ENCODE measurements around the gene COPZ1.

The COPZ1 gene

DNA sequence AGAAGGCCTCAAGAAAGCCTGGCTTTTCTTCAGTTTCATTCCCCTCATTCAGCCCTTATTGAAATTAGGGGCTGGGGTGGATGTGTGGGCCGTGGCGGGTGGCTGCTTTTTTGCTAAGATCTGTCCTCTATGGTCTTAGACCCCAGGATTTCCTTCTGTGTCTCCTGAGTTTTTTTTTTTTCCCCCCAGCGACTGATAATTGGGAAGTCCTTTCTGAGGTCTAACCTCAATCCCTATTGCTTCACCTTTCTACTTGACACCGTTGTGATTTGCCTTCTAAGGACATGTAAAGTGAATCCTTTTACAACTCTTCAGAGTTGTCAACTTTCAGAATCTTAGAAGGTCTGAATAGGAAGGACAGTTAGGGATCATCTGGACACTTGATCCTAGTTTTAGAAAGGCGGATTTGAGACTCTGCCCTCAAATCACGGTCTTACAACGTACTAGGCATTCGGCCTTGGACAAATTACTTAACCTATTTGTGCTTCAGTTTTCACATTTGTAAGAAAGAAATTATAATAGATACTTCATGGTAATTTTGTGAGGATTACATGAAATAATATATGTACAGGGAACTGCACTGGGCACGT lies 34.9 kb downstream of the COPZ1 start:
- no peak for DNase-seq

- DNase-seq, result no peak
These were observed 36.0 kb downstream of the COPZ1 start for GRCh38 chr12:54360717-54361456.

GRCh38 chr12:54363047-54363446 lies 38.1 kb downstream of the COPZ1 start:
- DNase-seq, result no peak

- DNase-seq, result no peak
These were observed 38.7 kb downstream of the COPZ1 start for GRCh38 chr12:54363618-54364017.

GRCh38 chr12:54364413-54364812 lies 39.5 kb downstream of the COPZ1 start, which contains the start of gene GPR84:
Gene GPR84 (minus strand): TSS chr12:54364486. CDS start chr12:54363851, 635 bp downstream.
- peak; percentile 85 for DNase-seq

DNA sequence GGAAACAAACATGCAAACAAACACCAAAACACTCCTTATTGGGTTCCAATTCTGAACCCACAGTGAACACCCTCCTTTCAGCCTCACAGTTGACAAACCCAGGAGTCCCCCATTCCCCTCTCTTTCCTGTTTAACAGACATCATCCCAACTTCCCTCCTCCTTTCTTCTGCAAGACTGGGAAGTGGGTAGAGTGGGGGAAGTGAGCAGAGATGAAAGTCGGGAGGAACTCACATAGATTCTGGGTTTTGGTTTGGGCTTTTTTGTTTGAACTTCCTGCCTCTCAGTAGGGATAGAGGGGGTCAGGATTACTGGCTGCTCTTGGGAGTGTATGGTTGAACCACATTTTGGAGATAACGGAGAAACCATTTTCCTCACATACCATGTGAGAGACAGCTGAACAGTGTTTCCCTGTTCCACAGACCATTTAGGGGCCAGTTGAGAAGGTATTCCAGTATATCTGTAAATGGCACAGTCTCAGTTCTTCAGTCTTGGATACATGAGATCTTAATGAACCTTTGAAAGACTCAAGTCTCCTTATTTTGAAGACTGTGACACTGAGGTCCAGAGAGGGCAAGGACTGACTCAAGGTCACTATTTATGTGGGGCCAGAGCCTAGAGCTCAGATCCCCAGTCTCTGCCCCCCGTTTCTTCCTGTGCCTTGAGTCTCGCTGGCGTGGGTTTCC lies 43.2 kb downstream of the COPZ1 start:
- DNase-seq, result no peak

DNA sequence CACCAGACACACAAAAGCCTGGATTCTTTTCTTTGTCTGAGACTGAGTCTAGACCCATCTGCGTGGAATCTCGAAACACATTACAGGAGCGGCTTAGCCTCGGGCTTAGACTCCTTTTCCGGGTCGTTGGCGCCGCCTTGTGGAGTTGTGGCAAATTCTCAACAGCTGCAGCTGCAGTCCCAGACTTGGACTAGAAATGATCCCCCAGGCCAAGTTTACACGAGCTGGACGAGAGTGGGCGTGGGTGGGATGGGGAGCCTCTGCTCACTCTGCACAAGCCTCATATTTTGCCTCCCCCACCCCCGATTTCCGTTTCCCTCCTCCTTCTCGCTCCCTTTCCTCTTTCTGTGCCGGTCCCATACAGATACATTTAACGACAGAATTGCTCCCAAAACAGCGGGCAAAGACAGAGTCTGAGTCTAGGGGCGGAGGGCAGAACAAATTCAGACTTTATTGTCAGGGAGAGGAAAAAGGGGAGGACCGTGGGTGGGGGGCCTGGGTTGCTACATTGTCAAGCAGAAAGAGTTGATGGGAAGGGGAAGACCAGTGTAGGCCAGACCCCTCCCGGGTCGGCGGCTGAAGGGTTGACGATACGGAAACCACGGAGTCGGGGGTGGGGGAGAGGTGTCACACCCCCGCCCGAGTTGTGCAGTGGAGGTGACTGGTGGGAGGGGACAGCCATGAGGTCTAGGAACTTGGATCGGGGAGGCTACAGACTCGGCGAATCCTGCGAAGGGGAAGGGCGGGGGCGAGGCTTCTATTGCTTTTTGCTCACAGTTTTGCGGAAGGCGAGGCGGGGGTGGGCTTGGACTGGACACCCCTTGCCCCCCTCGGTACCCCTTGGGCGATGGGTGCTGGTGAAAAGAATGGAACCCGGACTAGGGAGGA lies 44.0 kb downstream of the COPZ1 start:
- DNase-seq, result no peak

GRCh38 chr12:54369597-54370131 lies 44.7 kb downstream of the COPZ1 start:
- no peak for DNase-seq

GRCh38 chr12:54370171-54370730 lies 45.3 kb downstream of the COPZ1 start:
- DNase-seq, result no peak

DNA sequence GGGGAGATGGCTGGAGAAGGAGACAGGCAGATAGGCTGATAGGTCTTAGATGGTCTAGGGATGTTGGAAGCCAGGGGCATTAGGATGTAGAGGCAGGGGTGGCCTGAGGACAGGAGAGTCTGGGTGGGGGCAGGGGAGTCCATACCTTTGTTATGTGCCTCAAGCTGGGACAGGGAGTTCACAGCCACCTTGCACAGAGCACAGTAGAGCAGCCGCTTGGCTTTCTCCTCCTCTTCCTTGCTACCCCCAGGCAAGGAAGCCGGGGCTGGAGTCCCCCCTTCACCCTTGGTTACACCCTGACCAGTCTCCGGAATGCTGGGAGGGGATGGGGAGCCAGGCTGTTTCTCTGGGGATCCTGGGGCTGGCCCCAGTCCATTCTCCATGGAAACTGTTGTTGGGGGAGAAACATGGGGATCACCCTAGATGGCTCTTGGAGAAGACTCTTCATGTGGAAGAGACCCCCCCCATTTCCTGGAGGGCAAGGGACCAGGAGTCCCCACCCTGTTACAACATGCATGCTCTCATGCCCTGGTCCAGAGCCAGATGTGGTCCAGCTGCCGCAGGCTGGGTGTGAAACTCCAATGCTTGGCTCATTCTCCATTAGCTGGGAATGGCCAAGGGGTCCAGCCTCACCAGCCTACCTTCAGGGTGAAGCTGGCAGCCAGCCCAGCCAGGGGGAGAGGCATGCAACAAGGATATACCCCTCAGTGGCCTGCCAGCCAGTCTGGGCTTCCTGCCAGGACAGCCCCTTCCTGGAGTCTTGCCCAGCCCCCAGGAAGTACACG lies 46.6 kb downstream of the COPZ1 start:
- DNase-seq, result no peak

DNA sequence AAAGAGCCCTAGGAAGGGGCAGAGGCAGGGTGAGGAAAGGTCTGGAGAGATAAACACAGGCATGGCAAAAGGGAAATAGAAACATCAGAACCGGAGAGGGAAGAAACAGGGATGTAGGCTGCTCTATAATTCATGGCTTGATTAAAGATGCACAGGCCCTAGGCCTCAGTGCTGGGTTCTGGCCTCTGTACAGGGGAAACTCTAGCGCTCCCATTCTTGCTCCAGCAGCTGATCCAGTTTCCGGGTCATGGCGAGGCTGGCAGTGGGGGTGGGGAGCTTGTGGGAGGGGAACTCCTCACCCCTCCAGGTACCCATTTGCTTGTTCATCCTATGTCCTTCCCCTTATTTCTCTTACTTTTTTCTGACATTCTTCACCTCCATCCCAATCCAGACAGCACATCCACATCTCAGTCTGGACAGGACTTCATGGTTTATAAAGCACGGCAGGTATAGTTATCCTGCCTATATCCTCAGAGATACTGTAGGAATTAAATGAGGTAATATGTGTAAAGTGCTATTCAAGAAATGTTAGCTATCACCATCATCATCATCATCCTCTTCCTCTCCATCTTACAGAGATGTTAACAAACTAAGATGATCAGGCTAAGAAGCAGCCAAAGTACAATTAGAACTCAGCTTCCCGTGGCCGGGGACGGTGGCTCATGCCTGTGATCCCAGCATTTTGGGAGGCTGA lies 47.3 kb downstream of the COPZ1 start:
- no peak for DNase-seq

- DNase-seq, result no peak
These were observed 49.0 kb downstream of the COPZ1 start for GRCh38 chr12:54373649-54374561.

DNA sequence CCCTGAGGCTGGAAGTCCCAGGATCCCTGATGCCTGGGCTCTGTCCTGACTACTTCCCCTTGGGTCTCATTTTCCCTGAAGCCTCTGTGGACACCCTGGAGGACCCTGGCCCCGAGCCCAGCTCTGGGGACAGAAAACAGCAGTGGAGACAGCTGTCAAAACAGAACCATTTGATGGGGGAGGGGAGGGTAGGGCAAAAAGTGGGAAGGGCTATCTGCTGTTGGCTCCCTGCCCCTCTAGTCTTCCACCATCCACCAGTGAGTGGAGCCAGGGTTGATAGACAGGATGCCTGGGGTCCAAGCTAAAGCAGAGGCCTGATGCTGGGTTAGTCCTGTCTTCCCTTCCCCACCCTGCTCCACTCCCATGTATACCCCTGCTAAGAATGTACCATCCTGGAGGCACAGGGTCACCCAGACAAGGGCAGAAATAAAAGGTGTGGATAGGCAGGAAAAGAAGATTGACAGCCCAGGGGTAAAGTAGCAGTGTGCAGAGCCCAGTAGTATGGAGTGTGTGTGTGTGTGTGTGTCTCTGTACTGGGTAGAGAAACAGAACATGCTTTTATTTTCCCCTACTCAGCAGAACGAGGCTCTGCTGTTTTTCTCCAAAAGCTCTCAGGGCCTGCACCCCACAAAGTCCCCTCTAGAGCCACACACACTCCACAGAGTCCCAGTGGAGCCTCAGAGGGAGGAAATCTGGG lies 49.8 kb downstream of the COPZ1 start:
- no peak for DNase-seq

DNA sequence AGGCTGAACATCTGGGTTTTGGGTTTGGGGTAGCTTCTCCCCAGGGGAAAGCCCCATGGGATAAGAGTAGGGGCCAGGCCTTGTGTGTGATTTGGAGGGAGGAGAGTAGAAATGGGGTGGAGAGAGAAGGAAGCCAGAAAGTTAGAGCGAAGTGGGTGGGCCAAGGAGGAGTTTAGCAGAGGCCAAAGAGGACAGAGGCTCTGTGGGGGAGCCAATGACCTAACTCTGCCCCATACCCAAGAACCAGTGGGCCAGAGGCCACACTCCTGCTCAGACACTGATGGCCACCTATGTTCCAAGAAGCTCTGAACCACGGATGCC lies 50.3 kb downstream of the COPZ1 start:
- DNase-seq, result no peak

DNA sequence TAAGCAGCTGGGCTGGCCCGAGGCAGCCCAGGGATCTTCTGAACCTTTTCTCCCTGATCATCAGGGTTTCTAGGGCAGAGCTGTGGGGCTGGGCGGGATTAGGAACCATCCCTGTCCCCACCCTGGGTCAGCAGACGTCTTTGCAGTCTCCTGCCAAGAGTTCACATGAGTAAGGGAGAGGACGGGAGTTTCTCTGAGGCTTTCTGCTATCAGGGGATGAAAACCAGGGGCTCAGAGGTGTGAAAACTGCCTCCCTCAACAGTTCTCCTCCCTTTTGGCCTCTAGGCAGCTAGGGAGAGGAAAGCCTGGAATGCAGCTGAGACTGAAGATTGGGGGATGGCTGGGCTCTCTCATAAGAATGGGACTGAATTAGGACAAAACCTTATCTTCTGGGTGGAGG lies 51.7 kb downstream of the COPZ1 start:
- DNase-seq, result no peak

DNA sequence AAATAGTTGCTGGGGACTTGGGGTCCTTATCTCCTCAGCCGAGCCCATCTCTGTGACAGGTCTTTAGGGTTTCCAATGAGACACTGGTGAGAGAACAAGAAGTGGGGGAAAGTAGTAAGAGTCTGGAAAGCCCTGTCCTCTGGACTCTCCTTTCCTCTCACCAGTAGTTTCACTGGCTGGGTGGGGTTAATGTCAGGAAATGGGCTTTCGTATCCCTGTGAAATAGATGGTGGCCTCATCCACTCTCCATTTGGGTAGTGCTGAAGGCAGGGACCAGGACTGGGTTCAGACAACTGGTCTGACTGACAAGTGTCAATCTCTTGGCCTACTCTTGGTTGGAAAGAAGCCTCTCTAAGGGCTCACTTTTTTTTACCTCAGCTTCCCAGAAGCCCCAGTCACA lies 52.1 kb downstream of the COPZ1 start:
- no peak for DNase-seq

DNA sequence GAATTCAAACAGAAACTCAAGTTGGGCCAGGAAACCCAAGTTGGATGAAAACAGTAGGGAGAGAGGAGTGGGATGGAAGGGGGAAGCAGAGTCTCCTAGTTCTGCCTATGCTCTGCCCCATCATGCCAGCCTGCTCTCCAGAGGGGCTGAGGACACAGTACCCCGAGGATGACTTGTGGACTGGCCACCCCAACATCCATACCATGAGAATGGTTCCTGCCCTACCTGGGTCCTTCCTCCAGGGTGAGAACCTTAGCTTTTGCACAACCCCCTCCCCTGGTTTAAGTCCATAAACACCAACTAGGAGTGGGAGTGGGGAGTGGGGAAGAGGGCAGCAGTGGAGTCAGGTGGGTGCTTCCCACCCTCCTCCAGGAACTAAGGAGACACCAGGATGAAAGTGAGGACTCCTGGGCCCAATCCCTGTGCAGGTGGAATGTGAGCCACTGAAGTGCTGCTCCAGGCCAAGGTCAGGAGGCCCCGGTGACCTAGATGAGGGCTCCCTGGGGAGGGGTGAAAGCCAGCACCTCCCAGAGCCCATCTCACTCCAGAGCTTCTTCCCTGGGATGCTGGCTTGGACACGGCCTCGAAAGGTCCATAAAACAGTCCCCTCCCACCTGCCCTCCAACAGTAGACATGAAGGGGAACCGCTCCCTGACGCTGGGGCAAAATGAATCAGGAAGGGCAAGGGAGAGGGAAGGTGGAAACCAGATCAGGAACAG lies 53.0 kb downstream of the COPZ1 start:
- no peak for DNase-seq

- DNase-seq, result no peak
These were observed 54.0 kb downstream of the COPZ1 start for GRCh38 chr12:54378796-54379397.

Measured in SIG-M5 (cell line).